Testis (tissue), 2 donors: Measurements from ENCODE around the gene ITIH3.

ENCODE experiments used
- POLR2A ChIP-seq: fragments of 450-650 bp; IDR thresholded peaks from one replicate; pipeline ENCODE4 v1.6.1; 2017; ENCODE audit warnings: antibody characterized with exemption, mild to moderate bottlenecking, moderate library complexity
- TF ChIP-seq, protein P1 (sequence below), 3 experiments: fragments of 450-650 bp in 2 of 3; fragments of 200-600 bp in 1 of 3; sonication (generic) in 1 of 3; IDR thresholded peaks; one replicate each; pipeline ENCODE4 v1.5.1; 2016 to 2019; ENCODE audit warnings: antibody characterized with exemption in 3 of 3, mild to moderate bottlenecking in 2 of 3, moderate library complexity in 1 of 3

DNA sequence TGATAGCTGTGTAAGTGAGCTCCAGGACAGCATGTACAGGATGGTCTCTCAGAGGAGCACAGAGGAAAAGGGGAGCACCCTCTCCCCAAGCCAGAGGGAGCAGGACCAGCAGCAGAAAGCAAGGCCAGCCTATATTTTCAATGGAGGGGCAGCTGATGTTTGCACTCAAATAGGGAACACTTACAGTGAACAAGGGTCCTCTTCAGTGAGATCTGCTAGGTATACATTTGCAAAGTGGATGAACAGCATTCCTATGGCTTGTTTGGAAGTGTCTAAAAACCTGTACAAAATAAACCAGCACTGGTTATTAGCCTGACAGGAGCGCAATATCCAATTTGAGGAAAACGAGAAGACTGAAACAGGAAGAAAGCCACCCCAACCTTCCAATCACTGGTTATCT, 57.8 kb downstream of the ITIH3 start:
- TF ChIP-seq, protein P1, sequence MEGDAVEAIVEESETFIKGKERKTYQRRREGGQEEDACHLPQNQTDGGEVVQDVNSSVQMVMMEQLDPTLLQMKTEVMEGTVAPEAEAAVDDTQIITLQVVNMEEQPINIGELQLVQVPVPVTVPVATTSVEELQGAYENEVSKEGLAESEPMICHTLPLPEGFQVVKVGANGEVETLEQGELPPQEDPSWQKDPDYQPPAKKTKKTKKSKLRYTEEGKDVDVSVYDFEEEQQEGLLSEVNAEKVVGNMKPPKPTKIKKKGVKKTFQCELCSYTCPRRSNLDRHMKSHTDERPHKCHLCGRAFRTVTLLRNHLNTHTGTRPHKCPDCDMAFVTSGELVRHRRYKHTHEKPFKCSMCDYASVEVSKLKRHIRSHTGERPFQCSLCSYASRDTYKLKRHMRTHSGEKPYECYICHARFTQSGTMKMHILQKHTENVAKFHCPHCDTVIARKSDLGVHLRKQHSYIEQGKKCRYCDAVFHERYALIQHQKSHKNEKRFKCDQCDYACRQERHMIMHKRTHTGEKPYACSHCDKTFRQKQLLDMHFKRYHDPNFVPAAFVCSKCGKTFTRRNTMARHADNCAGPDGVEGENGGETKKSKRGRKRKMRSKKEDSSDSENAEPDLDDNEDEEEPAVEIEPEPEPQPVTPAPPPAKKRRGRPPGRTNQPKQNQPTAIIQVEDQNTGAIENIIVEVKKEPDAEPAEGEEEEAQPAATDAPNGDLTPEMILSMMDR (IDR thresholded peaks at IDR 0.05) = no peak
- TF ChIP-seq POLR2A = no peak
